Stimulated activated naive CD8-positive, alpha-beta T cell treated with anti-CD3 and anti-CD28 coated beads, Interleukin-15, Interleukin-2, amounts not matched to agents 100 ng/mL and 50 ng/mL, for 24 hours (primary cell): ENCODE data around the gene DENND1A.
"Not testable (repeated sequence)": the region's sequence is repeated elsewhere in the genome, so short reads cannot be mapped to it uniquely, and the experiment has no call there.

Experiments used
- H3K27ac Mint-ChIP-seq: one replicate; pipeline ENCODE4 v1.8.0; 2021; ENCODE audit warnings: mild to moderate bottlenecking, mixed read lengths
- H3K27me3 Mint-ChIP-seq: one replicate; pipeline ENCODE4 v1.8.0; 2021; ENCODE audit warnings: mixed read lengths
- H3K36me3 Mint-ChIP-seq: one replicate; pipeline ENCODE4 v1.8.0; 2021; ENCODE audit warnings: low read depth, mixed read lengths
- H3K4me1 Mint-ChIP-seq: one replicate; pipeline ENCODE4 v1.8.0; 2021; ENCODE audit warnings: low read depth, mixed read lengths
- H3K4me3 Mint-ChIP-seq: one replicate; pipeline ENCODE4 v1.8.0; 2021; ENCODE audit warnings: mild to moderate bottlenecking, mixed read lengths
- H3K9me3 Mint-ChIP-seq: one replicate; pipeline ENCODE4 v1.8.0; 2021; ENCODE audit warnings: mixed read lengths

The DENND1A gene

GRCh38 chr9:123912167-123912897, 17.6 kb downstream of the DENND1A start:
- Mint-ChIP-seq H3K9me3 (peaks cover 3% of the 10 kb centered on the region), H3K36me3 (peaks cover 26% of the 10 kb centered on the region), H3K4me1 (no peaks in the 10 kb centered on the region), H3K27ac (no peak overlapping the region), H3K27me3 (no peaks in the 10 kb centered on the region), H3K4me3 (no peak overlapping the region)

GRCh38 chr9:123911024-123911423, 18.9 kb downstream of the DENND1A start:
- Mint-ChIP-seq H3K9me3 (peaks cover 3% of the 10 kb centered on the region), H3K36me3 (peaks cover 22% of the 10 kb centered on the region), H3K4me1 (no peaks in the 10 kb centered on the region), H3K27ac (no peak overlapping the region), H3K27me3 (no peaks in the 10 kb centered on the region), H3K4me3 (no peak overlapping the region)

- H3K36me3 Mint-ChIP-seq: peaks cover 18% of the 10 kb centered on the region
- H3K4me3 Mint-ChIP-seq, H3K27ac Mint-ChIP-seq, H3K4me1 Mint-ChIP-seq, H3K9me3 Mint-ChIP-seq, H3K27me3 Mint-ChIP-seq: not testable (repeated sequence)
These were observed 20.7 kb downstream of the DENND1A start for GRCh38 chr9:123909192-123909591.

GRCh38 chr9:123903550-123903949, 26.4 kb downstream of the DENND1A start:
- peaks cover 22% of the 10 kb centered on the region for H3K36me3 Mint-ChIP-seq
- H3K27me3 Mint-ChIP-seq, H3K4me1 Mint-ChIP-seq, H3K9me3 Mint-ChIP-seq, H3K27ac Mint-ChIP-seq, H3K4me3 Mint-ChIP-seq: not testable (repeated sequence)

GRCh38 chr9:123894822-123895221, 35.1 kb downstream of the DENND1A start:
- Mint-ChIP-seq H3K4me1 (peaks cover 17% of the 10 kb centered on the region), H3K9me3 (no peaks in the 10 kb centered on the region), H3K36me3 (peaks cover 10% of the 10 kb centered on the region), H3K4me3 (no peak overlapping the region), H3K27me3 (no peaks in the 10 kb centered on the region), H3K27ac (no peak overlapping the region)

GRCh38 chr9:123893831-123894460, 36.0 kb downstream of the DENND1A start:
- Mint-ChIP-seq H3K4me1 (peaks cover 15% of the 10 kb centered on the region), H3K27ac (no peak overlapping the region), H3K4me3 (no peak overlapping the region), H3K9me3 (no peaks in the 10 kb centered on the region), H3K36me3 (peaks cover 16% of the 10 kb centered on the region), H3K27me3 (no peaks in the 10 kb centered on the region)

GRCh38 chr9:123893115-123893514, 36.8 kb downstream of the DENND1A start:
- Mint-ChIP-seq H3K27ac (no peak overlapping the region), H3K27me3 (no peaks in the 10 kb centered on the region), H3K4me3 (no peak overlapping the region), H3K36me3 (peaks cover 21% of the 10 kb centered on the region), H3K4me1 (peaks cover 12% of the 10 kb centered on the region), H3K9me3 (no peaks in the 10 kb centered on the region)

- Mint-ChIP-seq H3K36me3 (peaks cover 24% of the 10 kb centered on the region), H3K9me3 (no peaks in the 10 kb centered on the region), H3K4me1 (peaks cover 2% of the 10 kb centered on the region), H3K4me3 (no peak overlapping the region), H3K27me3 (no peaks in the 10 kb centered on the region), H3K27ac (no peak overlapping the region)
These were observed 42.1 kb downstream of the DENND1A start for GRCh38 chr9:123887837-123888236.

- H3K9me3 Mint-ChIP-seq, H3K27me3 Mint-ChIP-seq, H3K4me3 Mint-ChIP-seq, H3K27ac Mint-ChIP-seq: not testable (repeated sequence)
- peaks cover 18% of the 10 kb centered on the region for H3K4me1 Mint-ChIP-seq
- H3K36me3 Mint-ChIP-seq: peaks cover 24% of the 10 kb centered on the region
These were observed 44.1 kb downstream of the DENND1A start for GRCh38 chr9:123885834-123886233.

GRCh38 chr9:123883634-123884033, 46.3 kb downstream of the DENND1A start:
- no peaks in the 10 kb centered on the region for H3K27me3 Mint-ChIP-seq
- H3K9me3 Mint-ChIP-seq: no peaks in the 10 kb centered on the region
- H3K4me3 Mint-ChIP-seq: no peak overlapping the region
- H3K27ac Mint-ChIP-seq: no peak overlapping the region
- H3K4me1 Mint-ChIP-seq: peaks cover 18% of the 10 kb centered on the region
- H3K36me3 Mint-ChIP-seq: peaks cover 18% of the 10 kb centered on the region

- Mint-ChIP-seq H3K4me3 (no peak overlapping the region), H3K4me1 (peaks cover 18% of the 10 kb centered on the region), H3K27me3 (no peaks in the 10 kb centered on the region), H3K9me3 (no peaks in the 10 kb centered on the region), H3K36me3 (peaks cover 17% of the 10 kb centered on the region), H3K27ac (no peak overlapping the region)
These were observed 48.3 kb downstream of the DENND1A start for GRCh38 chr9:123881604-123882003.

- Mint-ChIP-seq H3K4me3 (no peak overlapping the region), H3K36me3 (peaks cover 22% of the 10 kb centered on the region), H3K4me1 (peaks cover 18% of the 10 kb centered on the region), H3K27ac (no peak overlapping the region), H3K9me3 (no peaks in the 10 kb centered on the region), H3K27me3 (no peaks in the 10 kb centered on the region)
These were observed 49.5 kb downstream of the DENND1A start for GRCh38 chr9:123880420-123880819.

GRCh38 chr9:123876750-123877149, 53.2 kb downstream of the DENND1A start:
- no peak overlapping the region for H3K4me3 Mint-ChIP-seq
- H3K9me3 Mint-ChIP-seq: no peaks in the 10 kb centered on the region
- H3K27ac Mint-ChIP-seq: no peak overlapping the region
- H3K36me3 Mint-ChIP-seq: peaks cover 22% of the 10 kb centered on the region
- H3K4me1 Mint-ChIP-seq: peaks cover 6% of the 10 kb centered on the region
- H3K27me3 Mint-ChIP-seq: no peaks in the 10 kb centered on the region

GRCh38 chr9:123872710-123873109, 57.2 kb downstream of the DENND1A start:
- no peak overlapping the region for H3K4me3 Mint-ChIP-seq
- no peak overlapping the region for H3K27ac Mint-ChIP-seq
- H3K9me3 Mint-ChIP-seq: no peaks in the 10 kb centered on the region
- peaks cover 12% of the 10 kb centered on the region for H3K4me1 Mint-ChIP-seq
- peaks cover 11% of the 10 kb centered on the region for H3K36me3 Mint-ChIP-seq
- no peaks in the 10 kb centered on the region for H3K27me3 Mint-ChIP-seq

- Mint-ChIP-seq H3K36me3 (peaks cover 14% of the 10 kb centered on the region), H3K9me3 (no peaks in the 10 kb centered on the region), H3K27ac (no peak overlapping the region), H3K4me1 (peaks cover 21% of the 10 kb centered on the region), H3K27me3 (no peaks in the 10 kb centered on the region), H3K4me3 (no peak overlapping the region)
These were observed 58.1 kb downstream of the DENND1A start for GRCh38 chr9:123871781-123872180.

GRCh38 chr9:123868002-123868401, 61.9 kb downstream of the DENND1A start:
- H3K36me3 Mint-ChIP-seq: peaks cover 8% of the 10 kb centered on the region
- H3K9me3 Mint-ChIP-seq: no peaks in the 10 kb centered on the region
- H3K27ac Mint-ChIP-seq: peak overlapping the region; percentile 32
- H3K27me3 Mint-ChIP-seq: no peaks in the 10 kb centered on the region
- peaks cover 34% of the 10 kb centered on the region for H3K4me1 Mint-ChIP-seq
- peak overlapping the region; percentile 21 for H3K4me3 Mint-ChIP-seq
